NCI-H748 (cell line): ENCODE data around the gene KIAA1755.
A peak's percentile ranks its signal among the peaks of the same experiment; 100 is the strongest.

Experiments
- DNase-seq: peaks from one replicate; lab custom pipeline; 2025; ENCODE audit not compliant: unreplicated experiment; lab: John Stamatoyannopoulos, UW

KIAA1755 gene

DNA sequence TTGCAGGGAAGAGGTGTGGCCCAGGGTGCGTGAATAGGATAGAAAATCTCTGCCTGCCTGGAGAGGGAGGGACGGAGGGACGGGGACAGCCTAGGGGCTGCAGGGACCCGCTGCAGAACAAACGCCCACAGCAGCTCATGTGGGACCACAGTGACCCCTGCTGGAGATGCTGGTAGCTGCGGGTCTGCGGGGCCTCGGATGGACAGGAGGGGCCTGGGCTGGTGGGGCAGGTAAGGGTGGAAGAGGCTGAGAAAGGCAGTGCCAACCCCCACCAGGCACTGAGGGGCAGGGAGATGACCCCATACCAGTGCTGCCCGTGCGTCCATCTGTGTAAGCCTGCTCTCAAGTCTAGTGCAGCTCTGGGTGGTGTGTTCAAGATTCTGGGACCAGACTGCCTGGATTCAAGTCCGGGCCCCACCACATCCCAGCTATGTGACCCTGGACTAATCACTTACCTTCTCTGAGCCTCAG lies 39.4 kb downstream of the KIAA1755 start:
- peak; percentile 69 for DNase-seq

DNA sequence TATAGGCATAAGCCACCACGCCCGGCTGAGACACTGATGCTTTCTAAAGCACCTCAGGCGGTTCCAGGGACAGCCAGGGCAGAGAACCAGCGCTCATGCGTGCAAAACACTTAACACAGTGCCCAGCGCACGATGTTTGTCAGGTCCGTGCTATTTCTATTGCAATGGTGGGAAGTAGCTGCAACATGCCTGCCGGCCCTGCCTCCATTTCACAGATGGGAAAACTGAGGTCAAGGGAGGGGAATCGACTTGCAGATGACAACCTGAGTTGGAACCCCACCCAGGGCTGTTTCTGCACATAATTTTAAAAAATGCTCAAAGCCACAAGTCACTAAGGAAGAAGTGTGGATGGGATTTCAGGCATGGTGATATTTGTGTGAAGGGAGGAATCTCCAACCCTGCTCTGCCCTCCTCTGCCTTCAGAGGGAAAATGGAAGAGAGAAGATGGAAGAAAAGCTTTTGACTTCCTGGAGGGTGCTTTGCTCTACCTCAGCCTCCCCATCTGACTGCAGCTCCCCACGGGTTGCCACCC lies 39.9 kb downstream of the KIAA1755 start:
- DNase-seq, result no peak

DNA sequence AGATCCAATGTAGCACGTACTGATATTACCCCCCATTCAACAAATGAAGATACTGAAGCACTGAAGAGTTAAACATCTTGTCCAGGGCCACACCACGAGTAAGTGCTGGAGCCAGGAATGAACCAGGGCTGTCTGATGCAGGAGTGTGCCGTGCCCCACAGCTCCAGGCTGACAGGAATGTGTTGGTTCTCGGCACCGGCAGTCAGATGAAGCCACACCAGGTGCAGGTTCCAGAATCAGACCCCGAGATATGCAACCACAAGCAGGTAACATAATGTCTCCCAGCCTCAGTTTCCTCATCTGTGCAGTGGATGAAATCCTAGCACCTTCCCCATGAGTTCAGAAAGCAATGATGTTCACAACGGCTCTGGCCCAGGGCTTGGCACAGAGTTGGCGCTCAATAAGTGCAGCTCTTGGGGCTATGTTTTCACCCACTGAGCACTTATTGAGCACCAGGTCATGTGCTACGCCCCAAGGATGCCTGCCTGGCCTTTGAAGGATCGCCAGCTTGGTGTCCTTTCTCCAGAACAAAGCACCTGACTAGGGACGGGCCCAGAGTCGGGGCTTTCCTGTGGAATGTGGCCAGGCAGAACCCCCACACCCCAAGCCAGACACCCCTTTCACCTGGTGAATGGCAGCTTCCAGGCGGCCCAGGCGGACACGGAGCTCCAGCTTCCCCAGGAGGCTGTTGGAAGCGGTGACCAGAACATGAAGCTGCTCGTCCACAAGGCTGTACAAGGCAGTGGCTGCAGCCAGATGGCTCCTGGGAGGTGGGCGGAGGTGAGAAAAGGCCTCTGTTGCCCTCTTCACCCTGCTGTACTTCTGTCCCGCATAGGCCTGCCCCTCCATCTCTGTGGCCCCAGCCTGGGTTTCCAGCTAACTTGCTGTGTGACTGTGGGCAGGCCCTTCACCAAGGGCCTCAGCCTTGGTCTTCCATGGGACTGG lies 41.3 kb downstream of the KIAA1755 start:
- DNase-seq, result no peak

DNA sequence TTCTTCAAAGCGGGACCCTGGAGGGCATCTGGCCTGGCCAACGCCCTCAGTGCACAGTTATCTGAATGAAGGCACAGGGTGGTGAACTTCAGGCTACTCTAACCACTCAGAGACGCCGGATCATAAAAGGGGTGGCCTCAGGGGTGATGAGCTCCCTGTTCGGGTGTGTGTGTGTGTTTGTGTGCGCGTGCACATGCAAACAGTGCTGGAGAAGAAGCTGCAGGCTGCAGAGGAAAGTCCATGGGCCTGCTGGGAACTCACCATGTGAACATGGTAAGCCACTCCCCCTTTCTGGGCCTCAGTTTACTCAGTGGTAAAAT lies 42.0 kb downstream of the KIAA1755 start:
- no peak for DNase-seq

DNA sequence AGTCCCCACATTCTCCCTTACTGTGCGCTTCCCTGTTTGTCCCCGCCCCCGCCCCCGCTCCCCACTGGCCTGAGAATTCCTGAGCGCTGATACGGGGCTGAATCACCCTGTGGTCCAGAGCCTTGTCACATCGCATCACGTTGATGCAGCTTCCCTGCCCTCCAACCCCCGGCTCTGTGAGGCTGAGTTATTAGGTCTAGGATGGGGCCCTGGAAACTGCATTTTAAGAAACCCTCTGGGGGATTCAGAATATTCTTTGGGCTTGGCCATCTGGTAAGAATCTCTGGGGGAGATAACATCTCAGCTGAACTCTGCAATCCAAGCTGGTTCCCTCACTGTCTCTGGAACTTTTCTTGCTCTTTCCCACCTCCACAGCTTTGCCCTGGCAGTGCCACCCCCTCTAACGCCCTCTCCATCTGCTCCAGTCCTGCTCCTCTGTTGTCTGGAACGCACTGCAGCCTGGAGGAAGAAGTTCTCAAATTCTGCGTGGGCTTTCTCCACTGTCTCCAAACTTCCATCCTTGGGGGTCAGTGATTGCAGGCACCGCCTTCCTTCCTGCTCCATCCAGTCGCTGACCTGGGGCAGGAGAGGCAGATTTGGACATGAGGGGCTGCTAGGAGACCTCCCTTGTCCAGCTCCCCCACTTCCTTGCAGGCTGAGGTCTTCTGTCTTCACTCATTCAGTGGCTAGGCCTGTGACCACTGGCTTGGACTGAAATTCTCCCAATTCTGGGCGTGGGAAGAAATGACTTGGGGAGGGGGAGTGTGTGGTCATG lies 42.6 kb downstream of the KIAA1755 start:
- DNase-seq, result no peak

DNA sequence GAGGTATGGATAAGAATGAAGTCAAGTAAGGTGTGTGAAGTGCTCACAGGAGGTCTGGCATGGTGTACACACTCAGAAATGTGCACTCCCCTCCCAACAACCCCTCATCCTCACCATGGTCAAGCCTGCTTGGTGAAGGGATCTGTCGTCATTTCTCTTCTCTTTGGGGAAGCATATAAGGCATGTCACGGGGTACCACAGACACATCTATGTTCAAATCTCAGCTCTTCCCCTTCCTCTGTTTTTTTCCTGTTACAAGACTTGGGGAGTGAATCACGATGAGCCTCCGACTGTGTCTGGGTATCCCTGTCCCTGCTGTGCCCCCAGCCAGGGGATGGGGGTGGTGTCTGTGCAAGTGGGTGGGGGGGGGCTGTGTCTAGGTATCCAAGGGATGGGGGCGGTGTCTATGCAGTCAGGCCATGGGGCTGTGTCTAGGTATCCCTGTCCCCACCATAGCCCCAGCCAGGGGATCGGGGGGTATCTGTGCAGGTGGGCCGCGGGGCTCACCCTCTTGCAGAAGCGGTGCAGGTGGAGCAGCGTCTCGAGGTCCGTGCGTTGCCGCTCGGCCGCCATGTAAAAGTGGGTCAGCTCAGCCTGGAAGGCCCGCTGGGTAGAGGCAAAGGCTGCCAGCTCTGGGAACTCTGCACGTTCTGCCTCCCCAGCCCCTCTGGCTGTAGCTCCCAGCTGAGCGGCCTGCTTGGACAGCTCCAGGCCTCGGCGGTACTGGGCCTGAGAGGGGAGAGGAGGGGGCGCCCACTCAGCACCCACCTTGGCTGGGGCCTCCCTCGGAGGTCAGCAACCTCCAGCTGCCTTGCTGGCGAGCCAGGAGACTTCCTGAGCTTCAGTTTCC lies 43.6 kb downstream of the KIAA1755 start:
- DNase-seq, result no peak

DNA sequence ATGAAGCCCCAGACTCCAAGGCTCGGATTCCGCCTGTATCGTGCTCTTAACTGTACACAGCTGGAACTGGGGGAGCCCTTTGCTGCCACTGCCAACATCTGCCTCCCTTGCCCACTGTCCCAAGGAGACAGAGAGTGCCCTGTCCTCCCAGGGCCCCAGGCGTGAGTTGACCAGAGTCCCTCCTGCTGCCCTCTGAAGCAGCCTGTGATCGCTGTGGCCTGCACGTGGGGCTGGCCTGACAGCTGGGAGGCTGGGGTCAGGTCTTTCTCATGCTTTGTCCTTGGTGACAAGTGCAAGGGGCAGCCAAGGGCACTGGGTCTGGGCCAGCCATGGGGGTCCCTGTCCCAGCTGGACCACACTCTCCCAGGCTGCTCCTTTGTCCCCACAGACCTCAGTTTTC lies 44.3 kb downstream of the KIAA1755 start:
- no peak for DNase-seq

DNA sequence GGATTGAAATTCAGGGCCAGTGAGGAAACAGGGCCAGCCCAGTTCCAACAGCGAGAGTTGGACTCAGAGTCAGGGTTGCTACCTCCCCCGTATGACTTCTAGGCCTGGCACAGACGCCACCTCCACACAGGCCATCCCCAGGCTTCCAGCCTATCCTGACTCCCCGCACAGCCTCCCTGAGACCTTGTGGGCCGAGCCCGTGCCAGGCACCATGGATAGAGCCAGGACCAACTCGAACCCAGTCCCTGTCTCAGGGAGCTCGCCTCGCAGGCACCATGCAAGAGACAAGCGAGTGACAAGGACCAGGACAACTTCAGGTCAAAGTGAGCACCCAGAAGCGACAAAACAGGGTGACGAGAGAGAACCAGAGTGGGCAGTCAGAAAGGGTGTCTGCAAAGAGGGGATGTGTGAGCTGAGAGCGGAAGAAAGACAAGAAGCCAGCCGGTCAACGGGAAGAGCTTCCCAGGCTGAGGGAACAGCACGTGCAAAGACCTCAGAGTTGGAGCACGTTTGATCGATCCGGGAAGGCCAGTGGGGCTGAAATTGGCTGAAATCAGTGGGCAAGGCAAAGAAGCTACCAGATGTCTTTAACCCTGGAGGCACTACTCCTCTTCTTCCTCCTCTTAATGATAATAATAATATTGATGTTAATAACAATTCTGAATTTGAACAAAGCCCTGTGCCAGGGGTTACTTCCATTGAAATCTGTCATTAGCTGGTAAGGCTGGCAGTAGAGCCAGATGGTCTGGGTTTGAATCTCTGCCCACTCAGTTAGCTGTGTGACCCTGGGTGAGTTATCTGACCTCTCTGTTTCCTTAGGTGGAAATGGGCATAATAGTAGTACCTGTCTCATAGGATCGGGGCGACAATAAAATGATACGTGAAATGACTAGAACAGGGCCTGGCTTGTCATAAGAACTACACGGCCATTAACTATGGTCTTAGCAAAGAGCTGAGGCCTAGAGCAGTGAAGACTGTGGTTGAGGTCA lies 45.0 kb downstream of the KIAA1755 start:
- no peak for DNase-seq

DNA sequence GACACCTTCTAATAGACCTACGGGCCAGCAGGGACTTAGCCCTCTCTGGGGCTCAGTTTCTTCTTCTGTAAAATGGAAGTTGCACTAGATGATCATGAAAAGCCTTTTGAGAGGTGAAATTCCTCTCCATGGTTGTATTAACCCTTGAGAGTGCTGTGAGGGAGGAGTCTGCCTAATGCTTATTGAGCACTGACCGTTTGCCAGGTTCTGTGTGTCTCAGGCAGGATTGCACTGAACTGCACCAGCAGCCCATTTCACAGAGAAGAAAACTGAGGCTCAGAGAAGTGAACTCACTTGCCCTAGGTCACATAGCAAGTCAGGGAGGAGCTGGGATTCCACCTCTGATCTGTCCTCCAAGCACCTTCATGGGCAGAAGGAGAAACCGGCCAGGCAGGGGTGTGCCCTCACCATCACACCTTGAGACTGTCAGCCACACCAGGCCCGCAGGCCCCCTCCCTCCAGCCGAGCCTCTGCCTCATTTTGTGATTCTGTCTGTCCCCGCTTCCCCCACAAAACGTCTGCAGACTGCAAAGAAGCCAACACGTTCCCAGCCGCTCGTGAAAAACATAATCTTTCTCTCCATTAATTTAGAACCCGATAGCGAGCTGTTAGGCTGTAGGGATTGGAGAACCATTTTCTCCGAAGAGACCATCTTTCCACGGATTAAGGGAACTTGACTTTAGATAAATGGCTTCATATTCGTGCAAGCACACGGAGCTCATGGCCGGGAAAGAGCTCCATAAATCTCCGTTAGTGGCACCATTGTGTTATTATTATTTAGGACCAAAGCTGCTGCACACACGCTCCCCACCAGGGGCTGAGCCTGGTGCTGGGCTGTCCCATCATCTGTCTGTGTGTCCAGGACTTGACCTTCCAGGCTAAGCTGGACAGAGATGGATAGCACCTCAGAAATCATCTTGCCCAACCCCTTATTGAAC lies 46.0 kb downstream of the KIAA1755 start:
- DNase-seq, result no peak

DNA sequence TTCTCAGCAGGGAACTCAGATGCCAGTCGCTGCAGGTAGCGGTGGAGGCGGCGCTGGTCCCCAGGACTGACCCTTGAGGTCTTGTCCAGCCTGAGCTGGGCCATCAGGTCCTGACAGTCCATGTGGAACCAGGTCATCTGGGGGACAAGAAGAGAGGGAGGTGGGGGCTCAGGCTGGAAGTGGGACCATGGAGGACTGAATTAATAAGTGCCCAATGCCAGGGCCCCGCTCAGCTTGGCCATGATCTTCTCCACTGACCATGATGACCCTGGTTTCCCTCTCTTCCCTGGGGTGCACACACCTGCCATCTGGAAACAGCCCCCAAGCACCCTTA lies 47.0 kb downstream of the KIAA1755 start:
- no peak for DNase-seq

DNA sequence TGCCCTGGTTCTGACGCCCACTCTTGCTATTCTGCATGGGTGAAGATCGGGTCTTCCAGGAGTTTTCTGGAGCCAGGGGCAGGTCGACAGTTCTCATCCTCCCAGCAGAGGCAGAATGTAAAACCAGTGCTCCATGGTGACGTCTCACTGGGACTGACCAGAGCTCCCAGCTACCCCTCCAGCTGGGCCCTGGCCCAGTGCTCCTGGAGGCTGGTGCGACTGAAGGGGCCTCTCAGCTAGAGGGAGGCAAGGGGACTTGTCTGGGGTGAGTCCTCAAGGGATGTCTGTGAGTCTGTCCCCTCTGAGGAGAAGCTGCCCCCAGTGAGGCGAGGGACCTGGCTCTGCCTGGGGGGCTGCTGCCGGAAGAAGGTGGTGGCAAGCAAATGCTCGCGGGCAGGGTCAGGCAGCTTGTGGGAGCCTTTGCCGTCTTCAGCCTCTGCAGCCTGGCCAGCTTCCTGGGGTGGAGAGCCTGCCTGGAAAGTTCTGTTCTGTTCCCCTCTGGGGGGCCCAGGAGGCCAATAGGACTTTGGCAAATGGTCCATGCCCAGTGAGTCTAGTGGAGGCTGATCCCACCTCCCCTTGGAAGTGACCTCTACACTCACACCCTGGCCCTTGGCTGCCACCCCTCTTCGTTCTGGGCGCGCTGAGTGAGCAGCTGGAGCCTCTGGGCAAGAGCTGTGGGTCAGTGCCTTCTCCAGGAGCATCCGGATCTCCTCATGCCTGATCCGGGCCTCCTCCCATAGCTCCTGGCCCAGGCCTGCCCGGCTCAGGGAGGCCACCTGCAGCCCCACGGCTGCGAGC lies 47.5 kb downstream of the KIAA1755 start:
- DNase-seq, result no peak

DNA sequence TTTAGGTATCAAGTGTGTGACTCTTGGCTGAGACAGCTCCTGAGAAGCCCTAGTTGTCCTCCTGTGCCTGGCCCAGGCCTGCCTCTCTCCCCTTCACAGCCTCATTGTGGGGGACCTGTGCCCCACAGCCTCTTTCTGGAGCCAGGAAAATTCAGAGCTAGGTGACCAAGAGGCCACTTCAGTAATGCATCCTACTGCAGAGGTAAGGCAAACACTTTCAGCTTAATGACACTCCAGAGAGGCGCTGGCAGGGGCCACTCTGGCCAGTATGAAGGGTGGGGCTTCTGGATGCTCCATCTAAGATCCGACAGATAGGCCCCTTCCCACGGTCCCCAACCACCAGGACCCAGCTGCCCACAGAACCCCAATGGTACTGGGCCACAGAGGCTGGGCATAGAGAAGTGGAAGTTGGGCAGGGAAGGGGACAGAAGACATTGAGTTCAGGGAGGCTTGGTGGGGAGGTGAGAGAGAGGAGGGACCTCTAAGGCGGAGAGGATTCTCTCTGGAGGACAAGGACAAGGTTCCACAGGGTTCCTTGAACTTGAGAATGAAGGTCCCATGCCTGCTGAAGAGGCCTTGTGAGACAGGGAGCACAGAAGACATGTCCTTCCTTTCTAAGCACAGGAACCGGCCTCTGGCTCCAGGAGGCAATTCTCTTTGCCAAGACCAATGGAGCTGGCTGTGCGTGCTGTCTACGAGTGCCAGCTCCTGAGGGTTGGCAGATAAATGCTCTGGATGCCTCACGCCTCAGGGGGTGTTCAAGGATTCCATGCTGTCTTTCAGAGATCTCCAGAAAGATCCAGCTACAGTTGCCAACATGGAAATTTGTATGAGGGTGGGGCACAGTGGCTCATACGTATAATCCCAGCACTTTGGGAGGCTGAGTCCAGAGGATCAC lies 49.1 kb downstream of the KIAA1755 start:
- no peak for DNase-seq

DNA sequence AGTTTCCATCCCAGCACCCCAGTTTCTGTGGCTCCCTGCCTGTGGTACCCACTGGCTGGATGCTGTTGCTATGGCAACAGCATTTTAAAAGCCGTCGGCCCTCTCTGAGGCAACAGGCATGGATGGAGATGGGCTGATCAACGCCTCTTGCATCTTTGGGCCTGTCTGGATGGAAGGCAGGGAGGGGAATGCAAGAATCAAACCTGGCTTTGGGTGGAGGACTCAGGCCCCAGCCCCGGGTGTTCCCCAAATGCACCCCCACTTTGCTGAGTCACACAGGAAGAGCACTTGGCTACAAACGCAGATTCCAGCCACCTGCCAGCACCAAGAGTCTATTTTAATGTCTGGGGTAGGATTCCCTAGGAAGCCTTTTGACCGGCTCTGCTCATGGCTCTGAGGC lies 49.8 kb downstream of the KIAA1755 start:
- no peak for DNase-seq

DNA sequence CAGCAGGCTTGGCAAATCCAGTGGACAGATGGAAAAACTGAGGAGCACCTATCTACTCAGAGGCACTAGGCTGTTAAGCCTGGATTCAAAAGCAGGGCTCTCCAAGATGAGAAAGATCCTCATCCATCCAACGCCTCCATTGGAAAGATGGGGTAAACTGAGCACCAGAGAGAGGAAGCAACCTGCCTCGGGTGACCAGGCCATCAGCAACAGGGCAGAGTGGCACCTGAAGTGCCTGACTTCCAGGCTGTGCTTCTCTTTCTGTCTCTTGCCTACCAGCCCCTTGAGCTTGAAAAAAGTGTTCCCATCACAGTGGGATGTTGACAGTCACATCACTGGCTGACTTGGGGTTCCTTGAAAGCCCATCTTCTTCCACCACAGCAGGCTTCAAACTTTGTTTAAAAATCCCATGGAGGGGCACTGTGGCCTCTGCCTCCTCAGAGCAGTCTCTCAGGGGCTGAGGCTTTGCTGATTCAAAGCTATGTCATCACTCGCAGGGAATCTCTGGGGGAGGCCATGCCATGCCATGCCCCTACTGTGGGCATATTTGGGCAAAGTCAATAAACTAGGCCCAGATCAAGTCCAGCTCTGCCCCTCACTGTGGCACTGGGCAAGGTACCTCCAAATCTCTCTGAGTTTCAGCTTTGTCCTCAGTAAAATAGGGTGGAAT lies 50.7 kb downstream of the KIAA1755 start:
- DNase-seq, result no peak

DNA sequence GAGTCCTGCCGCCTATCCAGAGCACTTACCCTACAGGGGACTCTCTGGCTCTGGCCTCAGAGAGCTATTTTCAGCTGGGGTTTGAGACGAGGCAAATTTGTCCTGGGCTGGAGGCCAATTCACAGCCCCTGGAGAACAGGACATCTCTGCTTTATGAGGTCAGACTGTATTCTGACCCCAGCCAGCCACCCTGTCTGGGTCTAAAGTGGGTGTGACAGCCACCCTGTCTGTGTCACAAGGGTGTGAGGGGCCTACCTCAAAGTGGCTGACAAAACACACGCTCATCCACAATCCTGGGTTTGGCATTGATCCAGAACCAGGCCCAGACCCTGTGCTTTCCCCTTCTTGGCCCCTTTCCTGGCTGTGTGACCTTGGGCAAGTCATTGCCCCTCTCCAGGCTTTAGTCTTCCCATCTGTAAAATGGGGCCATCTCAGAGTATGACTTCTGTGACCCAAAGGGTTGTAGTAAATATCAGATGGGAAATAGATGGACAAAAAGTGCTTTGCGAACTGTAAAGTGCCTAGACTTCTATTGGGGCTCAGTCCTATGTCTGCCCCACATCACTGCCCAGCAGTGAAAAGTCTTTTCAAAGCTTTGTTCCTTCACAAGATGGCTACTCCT lies 51.4 kb downstream of the KIAA1755 start:
- no peak for DNase-seq

DNA sequence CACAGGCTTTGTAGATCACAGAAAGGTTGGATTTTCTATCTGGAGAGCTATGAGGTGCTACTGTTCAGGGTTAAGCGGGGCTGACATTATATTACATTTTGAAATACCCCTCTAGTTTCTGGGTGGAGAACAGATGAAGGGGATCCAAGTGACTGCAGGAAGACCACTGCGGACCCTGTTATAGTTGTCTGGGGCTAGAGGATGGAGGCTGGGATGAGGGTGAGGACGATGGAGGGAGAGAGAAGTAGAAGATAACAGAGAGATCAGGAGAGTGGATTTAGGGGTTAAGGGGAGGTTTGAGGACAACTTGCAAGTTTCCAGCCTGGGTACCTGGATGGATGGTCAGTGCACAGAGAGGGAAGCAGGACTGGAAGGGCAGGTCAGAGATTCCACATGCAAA lies 52.0 kb downstream of the KIAA1755 start:
- DNase-seq, result no peak
